ENCODE results near the gene LONP1. TPM values are rescaled to one million over a fixed set of nuclear protein-coding genes. Genes with fewer than 3 reads are reported as not detected.

The LONP1 gene
- total RNA-seq, 1 experiment from 2014 or later, result 180 TPM

- POLR2A ChIA-PET, result no interaction called here
- Histone ChIP-seq H3K27me3 (ENCODE audit: insufficient read depth, low read length) (no peaks in the 10 kb centered on the region), H3K36me3 (ENCODE audit: control insufficient read depth in 1 of 2, insufficient read depth in 2 of 2, low read length in 2 of 2) (peaks cover 71 to 84% of the 10 kb centered on the region in 2 experiments), H3K4me1 (ENCODE audit: control insufficient read depth in 1 of 2, insufficient read depth in 2 of 2, low read length in 2 of 2) (no peaks in the 10 kb centered on the region), H3K79me2 (ENCODE audit: insufficient read depth, low read length) (peaks cover 76% of the 10 kb centered on the region), H3K27ac (ENCODE audit: low read depth, low read length) (no peak overlapping the region), H3K9me3 (ENCODE audit: control insufficient read depth in 1 of 2, insufficient read depth in 1 of 2, low read depth in 1 of 2, low read length in 2 of 2) (no peaks in the 10 kb centered on the region), H3K9me2 (ENCODE audit: insufficient read depth) (no peaks in the 10 kb centered on the region), H3K4me2 (ENCODE audit: low read length) (no peak overlapping the region), H3K4me3 (replicated peaks in 1 of 2; ENCODE audit: low read depth in 1 of 2, low read length in 2 of 2) (no peak overlapping the region), H4K20me1 (ENCODE audit: insufficient read depth) (0 out of 2 replicates have a peak, but pooled peaks cover 3% of the 10 kb centered on the region), H3K9ac (ENCODE audit: low read length) (no peak overlapping the region), H2AFZ (ENCODE audit: low read depth, low read length, poor library complexity, severe bottlenecking) (no peak overlapping the region)
- no TSS peak for BruUV-seq (replicated peaks)
- TF ChIP-seq, protein P1, sequence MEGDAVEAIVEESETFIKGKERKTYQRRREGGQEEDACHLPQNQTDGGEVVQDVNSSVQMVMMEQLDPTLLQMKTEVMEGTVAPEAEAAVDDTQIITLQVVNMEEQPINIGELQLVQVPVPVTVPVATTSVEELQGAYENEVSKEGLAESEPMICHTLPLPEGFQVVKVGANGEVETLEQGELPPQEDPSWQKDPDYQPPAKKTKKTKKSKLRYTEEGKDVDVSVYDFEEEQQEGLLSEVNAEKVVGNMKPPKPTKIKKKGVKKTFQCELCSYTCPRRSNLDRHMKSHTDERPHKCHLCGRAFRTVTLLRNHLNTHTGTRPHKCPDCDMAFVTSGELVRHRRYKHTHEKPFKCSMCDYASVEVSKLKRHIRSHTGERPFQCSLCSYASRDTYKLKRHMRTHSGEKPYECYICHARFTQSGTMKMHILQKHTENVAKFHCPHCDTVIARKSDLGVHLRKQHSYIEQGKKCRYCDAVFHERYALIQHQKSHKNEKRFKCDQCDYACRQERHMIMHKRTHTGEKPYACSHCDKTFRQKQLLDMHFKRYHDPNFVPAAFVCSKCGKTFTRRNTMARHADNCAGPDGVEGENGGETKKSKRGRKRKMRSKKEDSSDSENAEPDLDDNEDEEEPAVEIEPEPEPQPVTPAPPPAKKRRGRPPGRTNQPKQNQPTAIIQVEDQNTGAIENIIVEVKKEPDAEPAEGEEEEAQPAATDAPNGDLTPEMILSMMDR (IDR thresholded peaks at IDR 0.05 in 2 of 3, conservative IDR thresholded peaks at IDR 0.05 in 1 of 3; ENCODE audit: borderline replicate concordance in 1 of 3, insufficient read depth in 1 of 3, low read depth in 2 of 3, low read length in 2 of 3), result peak in 2 of 3 experiments; percentile 17 to 24; a peak in 2 of 6 replicates
- TF ChIP-seq CBX3 (IDR thresholded peaks at IDR 0.05; ENCODE audit: low read depth), result no peak
- RAD21 ChIA-PET (ENCODE audit: low non-redundant PET in 1 of 2, low total read pairs in 2 of 2, uncharacterized antibody in 2 of 2, unreplicated experiment in 2 of 2), result no interaction called here
- CTCF ChIA-PET, result no interaction called here
- intact Hi-C loops (cut with micrococcal nuclease), result no loop called here
- DNase-seq (ENCODE audit: low read depth, low spot score) (no peak), ATAC-seq (peak; percentile 53; the same call in 1 of the 2 replicates)
Observed at GRCh38 chr19:5651361-5651760, 68.6 kb downstream of the LONP1 start.

GRCh38 chr19:5648464-5648863, 71.5 kb downstream of the LONP1 start:
- Histone ChIP-seq H2AFZ (ENCODE audit: low read depth, low read length, poor library complexity, severe bottlenecking) (no peak overlapping the region), H4K20me1 (ENCODE audit: insufficient read depth) (peaks cover 10% of the 10 kb centered on the region; the same call in 1 of the 2 replicates), H3K27ac (ENCODE audit: low read depth, low read length) (no peak overlapping the region), H3K36me3 (ENCODE audit: control insufficient read depth in 1 of 2, insufficient read depth in 2 of 2, low read length in 2 of 2) (peaks cover 73 to 87% of the 10 kb centered on the region in 2 experiments), H3K4me3 (replicated peaks in 1 of 2; ENCODE audit: low read depth in 1 of 2, low read length in 2 of 2) (no peak overlapping the region), H3K9ac (ENCODE audit: low read length) (no peak overlapping the region), H3K4me2 (ENCODE audit: low read length) (no peak overlapping the region), H3K4me1 (ENCODE audit: control insufficient read depth in 1 of 2, insufficient read depth in 2 of 2, low read length in 2 of 2) (no peaks in the 10 kb centered on the region), H3K9me2 (ENCODE audit: insufficient read depth) (no peaks in the 10 kb centered on the region), H3K79me2 (ENCODE audit: insufficient read depth, low read length) (peaks cover 85% of the 10 kb centered on the region), H3K9me3 (ENCODE audit: control insufficient read depth in 1 of 2, insufficient read depth in 1 of 2, low read depth in 1 of 2, low read length in 2 of 2) (no peaks in the 10 kb centered on the region), H3K27me3 (ENCODE audit: insufficient read depth, low read length) (no peaks in the 10 kb centered on the region)
- TF ChIP-seq, protein P1 (IDR thresholded peaks at IDR 0.05 in 2 of 3, conservative IDR thresholded peaks at IDR 0.05 in 1 of 3; ENCODE audit: borderline replicate concordance in 1 of 3, insufficient read depth in 1 of 3, low read depth in 2 of 3, low read length in 2 of 3), result no peak
- TF ChIP-seq ZNF274 (IDR thresholded peaks at IDR 0.05; ENCODE audit: low read depth, low read length) (no peak), MAX (IDR thresholded peaks at IDR 0.05) (no peak), ZBTB33 (IDR thresholded peaks at IDR 0.05; ENCODE audit: extremely low read depth, insufficient replicate concordance, low read length) (no peak), ZFX (IDR thresholded peaks at IDR 0.05) (no peak), CEBPB (IDR thresholded peaks at IDR 0.05; ENCODE audit: low read depth) (no peak), SP1 (IDR thresholded peaks at IDR 0.05; ENCODE audit: low read depth) (no peak), YY1 (IDR thresholded peaks at IDR 0.05; ENCODE audit: extremely low read depth, insufficient replicate concordance, low read depth, low read length) (no peak)
- ChIA-PET POLR2A (no interaction called here), RAD21 (ENCODE audit: low non-redundant PET in 1 of 2, low total read pairs in 2 of 2, uncharacterized antibody in 2 of 2, unreplicated experiment in 2 of 2) (no interaction called here), CTCF (no interaction called here)
- intact Hi-C loops (cut with micrococcal nuclease), result no loop called here
- no peak for ATAC-seq
- no peak for DNase-seq (ENCODE audit: low read depth, low spot score)
- no TSS peak for BruUV-seq (replicated peaks)
